Fibroblast of lung (primary cell): ENCODE results near the gene MYOZ2. TPM values are rescaled to one million over a fixed set of nuclear protein-coding genes. Genes with fewer than 3 reads are reported as not detected.

Experiments
- DNase-seq, 2 donors: peaks; one replicate each; pipeline versions ENCODE4 v3.0.0 to v3.0.0-alpha.2; 2010; ENCODE audit warnings: low read depth in 2 of 2
- H2AFZ ChIP-seq: 2 replicates; pipeline ENCODE4 v1.5.1; 2012; ENCODE audit warnings: low read length, control low read depth, inconsistent platforms
- H3K27ac ChIP-seq: 2 replicates; pipeline ENCODE4 v1.5.1; 2011; ENCODE audit warnings: low read length, control low read depth; ENCODE audit not compliant: insufficient read depth
- H3K27me3 ChIP-seq: 2 replicates; pipeline ENCODE4 v1.5.1; 2011; ENCODE audit warnings: mild to moderate bottlenecking, low read length; ENCODE audit not compliant: control insufficient read depth, insufficient read depth
- H3K36me3 ChIP-seq: 2 replicates; pipeline ENCODE4 v1.5.1; 2011; ENCODE audit warnings: low read length; ENCODE audit not compliant: control insufficient read depth, insufficient read depth
- H3K4me1 ChIP-seq: 2 replicates; pipeline ENCODE4 v1.5.1; 2011; ENCODE audit warnings: low read length; ENCODE audit not compliant: control insufficient read depth, insufficient read depth; ENCODE audit errors: extremely low read depth
- H3K4me2 ChIP-seq: 2 replicates; pipeline ENCODE4 v1.5.1; 2011; ENCODE audit warnings: low read length, control low read depth; ENCODE audit not compliant: insufficient read depth; ENCODE audit errors: extremely low read depth
- H3K4me3 ChIP-seq, 4 experiments: fragments of 200-600 bp in 1 of 4; sonication (generic) in 1 of 4; replicated peaks in 1 of 4; 2 replicates each; pipeline ENCODE4 v1.5.1; 2011 to 2016; ENCODE audit warnings: low read length in 4 of 4, low read depth in 3 of 4, mild to moderate bottlenecking in 3 of 4, control low read depth in 2 of 4, inconsistent platforms in 1 of 4, mixed read lengths in 1 of 4; ENCODE audit not compliant: insufficient read depth in 1 of 4; ENCODE audit errors: control extremely low read depth in 1 of 4
- H3K79me2 ChIP-seq: 2 replicates; pipeline ENCODE4 v1.5.1; 2012; ENCODE audit warnings: mild to moderate bottlenecking, low read length, inconsistent platforms; ENCODE audit not compliant: control insufficient read depth, insufficient read depth
- H3K9ac ChIP-seq: 2 replicates; pipeline ENCODE4 v1.5.1; 2011; ENCODE audit warnings: mild to moderate bottlenecking, low read length, control low read depth; ENCODE audit not compliant: insufficient read depth
- H3K9me3 ChIP-seq: 2 replicates; pipeline ENCODE4 v1.5.1; 2012; ENCODE audit warnings: low read depth, low read length; ENCODE audit not compliant: control insufficient read depth, insufficient read depth
- H4K20me1 ChIP-seq: 2 replicates; pipeline ENCODE4 v1.5.1; 2011; ENCODE audit warnings: low read length; ENCODE audit not compliant: control insufficient read depth, insufficient read depth; ENCODE audit errors: extremely low read depth
- CTCF ChIP-seq, 2 donors: IDR thresholded peaks in 1 of 2; conservative IDR thresholded peaks in 1 of 2; 1 replicate in 1 of 2; 2 replicates in 1 of 2; pipeline ENCODE4 v1.5.1; 2011 to 2012; ENCODE audit warnings: low read length in 2 of 2, control low read depth in 1 of 2, inconsistent platforms in 1 of 2, low read depth in 1 of 2, mild to moderate bottlenecking in 1 of 2
- EZH2 ChIP-seq: IDR thresholded peaks from 2 replicates; pipeline ENCODE4 v1.5.1; 2012; ENCODE audit warnings: low read length, control low read depth, mild to moderate bottlenecking; ENCODE audit errors: missing control alignments
- polyA plus RNA-seq, 2 donors: library from polyadenylated mRNA; depleted of rRNA in 1 of 2; stranded (reverse) in 1 of 2; unstranded in 1 of 2; fragments of >200 nt; gene quantifications; 2 replicates each; pipeline ENCODE4 v1.2.1, GENCODE V29; 2011 to 2012; ENCODE audit warnings: missing spikeins in 1 of 2
- total RNA-seq: library from RNA; depleted of rRNA; stranded (reverse); fragments of >200 nt; gene quantifications from 2 replicates; pipeline ENCODE4 v1.2.1, GENCODE V29; 2014

MYOZ2 gene
- total and polyA plus RNA-seq, 2 donors (not counting 1 experiment from before 2014, with no cell fraction given), result 0.17 to 0.59 TPM

GRCh38 chr4:119124352-119124751 is 11.3 kb upstream of the MYOZ2 start:
- DNase-seq, result peak; percentile 49 to 85
- no peaks in the 10 kb centered on the region for H3K36me3 ChIP-seq
- H3K27me3 ChIP-seq, result no peaks in the 10 kb centered on the region
- H3K79me2 ChIP-seq, result no peaks in the 10 kb centered on the region
- no peaks in the 10 kb centered on the region for H3K4me1 ChIP-seq
- TF ChIP-seq EZH2, result no peak
- TF ChIP-seq CTCF (conservative IDR thresholded peaks at IDR 0.05 in 1 of 2, IDR thresholded peaks at IDR 0.05 in 1 of 2; ENCODE audit: low read depth in 1 of 2, low read length in 2 of 2), result no peak
- no peak overlapping the region for H3K4me3 ChIP-seq
- no peak overlapping the region for H2AFZ ChIP-seq
- H4K20me1 ChIP-seq, result no peaks in the 10 kb centered on the region
- H3K9ac ChIP-seq, result no peak overlapping the region
- no peaks in the 10 kb centered on the region for H3K9me3 ChIP-seq
- H3K4me2 ChIP-seq, result no peak overlapping the region
- H3K27ac ChIP-seq, result no peak overlapping the region

GRCh38 chr4:119125931-119126330 is 9.7 kb upstream of the MYOZ2 start:
- no peaks in the 10 kb centered on the region for H3K9me3 ChIP-seq
- no peak for DNase-seq
- no peaks in the 10 kb centered on the region for H3K36me3 ChIP-seq
- H3K9ac ChIP-seq, result no peak overlapping the region
- no peak overlapping the region for H3K27ac ChIP-seq
- H3K79me2 ChIP-seq, result no peaks in the 10 kb centered on the region
- H2AFZ ChIP-seq, result no peak overlapping the region
- H4K20me1 ChIP-seq, result no peaks in the 10 kb centered on the region
- H3K27me3 ChIP-seq, result no peaks in the 10 kb centered on the region
- H3K4me3 ChIP-seq, result no peak overlapping the region
- H3K4me1 ChIP-seq, result no peaks in the 10 kb centered on the region
- H3K4me2 ChIP-seq, result no peak overlapping the region
- TF ChIP-seq CTCF (conservative IDR thresholded peaks at IDR 0.05 in 1 of 2, IDR thresholded peaks at IDR 0.05 in 1 of 2; ENCODE audit: low read depth in 1 of 2, low read length in 2 of 2) (no peak), EZH2 (no peak)

DNA sequence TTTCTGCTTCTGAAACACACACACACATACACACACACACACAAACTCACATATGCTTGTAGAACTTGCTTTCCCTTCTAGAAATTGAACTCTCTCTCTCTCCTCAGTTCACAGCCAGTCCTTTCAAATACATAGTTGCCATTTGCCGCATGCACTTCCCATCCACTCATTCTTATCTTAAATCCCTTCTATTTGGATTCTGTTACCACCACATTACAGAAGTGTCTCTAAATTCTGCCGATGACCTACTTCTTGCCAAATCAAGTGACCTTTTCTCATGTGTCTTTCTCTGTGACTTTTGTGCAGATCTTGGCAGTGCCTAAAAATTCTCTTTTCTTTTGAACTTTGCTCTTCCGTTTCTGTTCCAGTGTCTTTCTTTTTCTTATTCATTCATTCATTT is 7.5 kb upstream of the MYOZ2 start:
- Histone ChIP-seq H3K27ac (no peak overlapping the region), H3K79me2 (no peaks in the 10 kb centered on the region), H2AFZ (peak overlapping the region; percentile 41), H3K4me3 (no peak overlapping the region), H3K9ac (no peak overlapping the region), H3K27me3 (no peaks in the 10 kb centered on the region), H3K4me1 (peaks cover 2% of the 10 kb centered on the region), H4K20me1 (no peaks in the 10 kb centered on the region), H3K36me3 (no peaks in the 10 kb centered on the region), H3K9me3 (no peaks in the 10 kb centered on the region), H3K4me2 (no peak overlapping the region)
- TF ChIP-seq EZH2, result no peak
- TF ChIP-seq CTCF (conservative IDR thresholded peaks at IDR 0.05 in 1 of 2, IDR thresholded peaks at IDR 0.05 in 1 of 2; ENCODE audit: low read depth in 1 of 2, low read length in 2 of 2), result no peak
- DNase-seq, result no peak
